ENCODE data around the gene PCARE. TPM values are rescaled to one million over a fixed set of nuclear protein-coding genes. Genes with fewer than 3 reads are reported as not detected.

PCARE gene
- total and polyA plus RNA-seq, 4 donors: not detected

DNA sequence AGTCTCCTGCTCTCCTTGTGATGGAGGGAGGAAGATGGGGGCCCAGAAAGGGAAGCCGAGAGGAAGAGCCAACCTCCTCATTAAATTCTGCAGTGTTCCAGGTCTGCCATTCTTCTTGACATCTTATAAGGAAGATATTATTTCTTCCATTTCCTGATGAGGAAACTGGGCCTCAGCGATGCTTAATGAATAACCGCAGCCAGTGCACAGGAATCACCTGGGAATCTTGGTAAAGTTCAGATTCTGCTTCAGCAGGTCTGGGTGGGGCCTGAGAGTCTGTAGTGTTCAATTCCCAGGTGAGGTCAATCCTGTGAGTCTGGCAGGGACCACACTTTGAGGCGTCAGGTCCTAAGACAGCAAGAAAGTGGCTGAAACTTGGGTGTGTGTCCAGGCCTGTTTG is 17.3 kb downstream of the PCARE start (continued):
- TF ChIP-seq ZBTB33 (IDR thresholded peaks at IDR 0.05) (no peak), EGR1 (IDR thresholded peaks at IDR 0.05; ENCODE audit: low read depth in 2 of 2) (no peak), RAD21 (IDR thresholded peaks at IDR 0.05) (no peak), MAX (IDR thresholded peaks at IDR 0.05) (no peak), GABPA (IDR thresholded peaks at IDR 0.05 in 1 of 2, conservative IDR thresholded peaks at IDR 0.05 in 1 of 2) (no peak), JUND (IDR thresholded peaks at IDR 0.05) (no peak), RXRA (IDR thresholded peaks at IDR 0.05) (no peak), HNF4G (IDR thresholded peaks at IDR 0.05) (no peak), YY1 (IDR thresholded peaks at IDR 0.05) (no peak), ATF3 (IDR thresholded peaks at IDR 0.05) (no peak)

GRCh38 chr2:29056452-29056851 is 17.9 kb downstream of the PCARE start:
- no peak for DNase-seq (ENCODE audit: low spot score)
- H3K9ac ChIP-seq (ENCODE audit: low read depth in 1 of 2, low read length in 2 of 2): no peak overlapping the region

DNA sequence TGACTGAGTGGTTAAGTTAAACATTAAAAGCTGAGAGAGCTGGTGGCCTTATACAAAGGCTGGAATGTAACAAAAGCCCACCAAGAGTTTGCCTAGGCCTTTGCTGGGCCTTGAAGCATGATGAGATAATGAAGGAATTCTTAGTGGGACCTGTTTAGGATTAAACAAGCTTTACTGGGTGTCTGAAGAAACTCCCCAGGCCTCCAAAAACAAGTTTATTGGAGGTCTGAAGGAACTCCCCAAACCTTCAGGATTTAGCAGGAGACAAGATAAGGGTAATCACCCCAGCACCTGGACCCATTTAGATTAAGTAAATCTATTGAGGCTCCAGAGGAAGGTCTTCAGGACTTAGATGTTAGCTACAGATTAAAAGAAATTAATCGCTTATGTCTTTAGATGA is 18.7 kb downstream of the PCARE start:
- no peak overlapping the region for H3K9ac ChIP-seq (ENCODE audit: low read depth in 1 of 2, low read length in 2 of 2)
- H3K27me3 ChIP-seq (ENCODE audit: control insufficient read depth in 4 of 4, insufficient read depth in 4 of 4, low read length in 3 of 4): no peaks in the 10 kb centered on the region
- WGBS: 94% methylated on average over 1 of the region's 1 CpG
- H3K36me3 ChIP-seq (ENCODE audit: control insufficient read depth in 4 of 4, insufficient read depth in 3 of 4, low read depth in 1 of 4, low read length in 3 of 4): no peaks in the 10 kb centered on the region
- H3K27ac ChIP-seq (ENCODE audit: low read depth in 1 of 2, low read length in 2 of 2): no peak overlapping the region
- H3K9me3 ChIP-seq (ENCODE audit: control insufficient read depth in 4 of 4, low read length in 3 of 4): no peaks in the 10 kb centered on the region
- H3K4me1 ChIP-seq (ENCODE audit: control insufficient read depth in 4 of 4, insufficient read depth in 4 of 4, low read length in 3 of 4): no peaks in the 10 kb centered on the region
- DNase-seq (ENCODE audit: low spot score): no peak
- H3K4me3 ChIP-seq (ENCODE audit: low read depth in 1 of 3, low read length in 3 of 3): no peak overlapping the region
- TF ChIP-seq RAD21 (IDR thresholded peaks at IDR 0.05) (no peak), ATF3 (IDR thresholded peaks at IDR 0.05) (no peak), GABPA (IDR thresholded peaks at IDR 0.05 in 1 of 2, conservative IDR thresholded peaks at IDR 0.05 in 1 of 2) (no peak), NR2F2 (IDR thresholded peaks at IDR 0.05) (no peak), SP1 (IDR thresholded peaks at IDR 0.05) (no peak), EGR1 (IDR thresholded peaks at IDR 0.05; ENCODE audit: low read depth in 2 of 2) (no peak), FOXA1 (IDR thresholded peaks at IDR 0.05) (no peak)
- TF ChIP-seq, protein P1, sequence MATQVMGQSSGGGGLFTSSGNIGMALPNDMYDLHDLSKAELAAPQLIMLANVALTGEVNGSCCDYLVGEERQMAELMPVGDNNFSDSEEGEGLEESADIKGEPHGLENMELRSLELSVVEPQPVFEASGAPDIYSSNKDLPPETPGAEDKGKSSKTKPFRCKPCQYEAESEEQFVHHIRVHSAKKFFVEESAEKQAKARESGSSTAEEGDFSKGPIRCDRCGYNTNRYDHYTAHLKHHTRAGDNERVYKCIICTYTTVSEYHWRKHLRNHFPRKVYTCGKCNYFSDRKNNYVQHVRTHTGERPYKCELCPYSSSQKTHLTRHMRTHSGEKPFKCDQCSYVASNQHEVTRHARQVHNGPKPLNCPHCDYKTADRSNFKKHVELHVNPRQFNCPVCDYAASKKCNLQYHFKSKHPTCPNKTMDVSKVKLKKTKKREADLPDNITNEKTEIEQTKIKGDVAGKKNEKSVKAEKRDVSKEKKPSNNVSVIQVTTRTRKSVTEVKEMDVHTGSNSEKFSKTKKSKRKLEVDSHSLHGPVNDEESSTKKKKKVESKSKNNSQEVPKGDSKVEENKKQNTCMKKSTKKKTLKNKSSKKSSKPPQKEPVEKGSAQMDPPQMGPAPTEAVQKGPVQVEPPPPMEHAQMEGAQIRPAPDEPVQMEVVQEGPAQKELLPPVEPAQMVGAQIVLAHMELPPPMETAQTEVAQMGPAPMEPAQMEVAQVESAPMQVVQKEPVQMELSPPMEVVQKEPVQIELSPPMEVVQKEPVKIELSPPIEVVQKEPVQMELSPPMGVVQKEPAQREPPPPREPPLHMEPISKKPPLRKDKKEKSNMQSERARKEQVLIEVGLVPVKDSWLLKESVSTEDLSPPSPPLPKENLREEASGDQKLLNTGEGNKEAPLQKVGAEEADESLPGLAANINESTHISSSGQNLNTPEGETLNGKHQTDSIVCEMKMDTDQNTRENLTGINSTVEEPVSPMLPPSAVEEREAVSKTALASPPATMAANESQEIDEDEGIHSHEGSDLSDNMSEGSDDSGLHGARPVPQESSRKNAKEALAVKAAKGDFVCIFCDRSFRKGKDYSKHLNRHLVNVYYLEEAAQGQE (IDR thresholded peaks at IDR 0.05): no peak
- TF ChIP-seq, protein P2, sequence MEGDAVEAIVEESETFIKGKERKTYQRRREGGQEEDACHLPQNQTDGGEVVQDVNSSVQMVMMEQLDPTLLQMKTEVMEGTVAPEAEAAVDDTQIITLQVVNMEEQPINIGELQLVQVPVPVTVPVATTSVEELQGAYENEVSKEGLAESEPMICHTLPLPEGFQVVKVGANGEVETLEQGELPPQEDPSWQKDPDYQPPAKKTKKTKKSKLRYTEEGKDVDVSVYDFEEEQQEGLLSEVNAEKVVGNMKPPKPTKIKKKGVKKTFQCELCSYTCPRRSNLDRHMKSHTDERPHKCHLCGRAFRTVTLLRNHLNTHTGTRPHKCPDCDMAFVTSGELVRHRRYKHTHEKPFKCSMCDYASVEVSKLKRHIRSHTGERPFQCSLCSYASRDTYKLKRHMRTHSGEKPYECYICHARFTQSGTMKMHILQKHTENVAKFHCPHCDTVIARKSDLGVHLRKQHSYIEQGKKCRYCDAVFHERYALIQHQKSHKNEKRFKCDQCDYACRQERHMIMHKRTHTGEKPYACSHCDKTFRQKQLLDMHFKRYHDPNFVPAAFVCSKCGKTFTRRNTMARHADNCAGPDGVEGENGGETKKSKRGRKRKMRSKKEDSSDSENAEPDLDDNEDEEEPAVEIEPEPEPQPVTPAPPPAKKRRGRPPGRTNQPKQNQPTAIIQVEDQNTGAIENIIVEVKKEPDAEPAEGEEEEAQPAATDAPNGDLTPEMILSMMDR (IDR thresholded peaks at IDR 0.05; ENCODE audit: low read depth, low read length, missing input control): no peak

More at GRCh38 chr2:29056452-29056851, 17.9 kb downstream of the PCARE start:
- H3K27ac ChIP-seq (ENCODE audit: low read depth in 1 of 2, low read length in 2 of 2): no peak overlapping the region
- no peaks in the 10 kb centered on the region for H3K9me3 ChIP-seq (ENCODE audit: control insufficient read depth in 4 of 4, low read length in 3 of 4)
- H3K4me3 ChIP-seq (ENCODE audit: low read depth in 1 of 3, low read length in 3 of 3): no peak overlapping the region
- no peak for TF ChIP-seq ZBTB33 (IDR thresholded peaks at IDR 0.05)
- no peak for TF ChIP-seq FOXA1 (IDR thresholded peaks at IDR 0.05)
- TF ChIP-seq GABPA (IDR thresholded peaks at IDR 0.05 in 1 of 2, conservative IDR thresholded peaks at IDR 0.05 in 1 of 2): no peak
- no peaks in the 10 kb centered on the region for H3K36me3 ChIP-seq (ENCODE audit: control insufficient read depth in 4 of 4, insufficient read depth in 3 of 4, low read depth in 1 of 4, low read length in 3 of 4)
- no peaks in the 10 kb centered on the region for H3K4me1 ChIP-seq (ENCODE audit: control insufficient read depth in 4 of 4, insufficient read depth in 4 of 4, low read length in 3 of 4)
- no peaks in the 10 kb centered on the region for H3K27me3 ChIP-seq (ENCODE audit: control insufficient read depth in 4 of 4, insufficient read depth in 4 of 4, low read length in 3 of 4)
- WGBS: 92% methylated on average over 5 of the region's 5 CpGs
